Lung (tissue), 12 donors: ENCODE data around the gene C9orf78. TPM values are rescaled to one million over a fixed set of nuclear protein-coding genes. Genes with fewer than 3 reads are reported as not detected.

Source experiments
- ATAC-seq: fragments of 200-7000 bp; cut with Tn5 transposase; one replicate; pipeline ENCODE4 v1.9.1; 2020; ENCODE audit warnings: moderate number of reproducible peaks; ENCODE audit not compliant: insufficient read depth, low FRiP score
- DNase-seq, 3 donors: peaks; one replicate each; pipeline ENCODE4 v3.0.0-alpha.2; 2013 to 2017
- H3K27ac ChIP-seq, 2 donors: one replicate each; pipeline ENCODE4 v1.5.1; 2013; ENCODE audit warnings: mild to moderate bottlenecking in 2 of 2, moderate library complexity in 2 of 2, control low read depth in 1 of 2, inconsistent platforms in 1 of 2, low read depth in 1 of 2, low read length in 1 of 2
- H3K27me3 ChIP-seq, 3 donors: one replicate each; pipeline ENCODE4 v1.5.1; 2013; ENCODE audit warnings: low read length in 2 of 3; ENCODE audit not compliant: control insufficient read depth in 3 of 3, insufficient read depth in 3 of 3
- H3K36me3 ChIP-seq, 4 donors: one replicate each; pipeline ENCODE4 v1.5.1; 2013; ENCODE audit warnings: low read length in 4 of 4, mild to moderate bottlenecking in 1 of 4, moderate library complexity in 1 of 4; ENCODE audit not compliant: control insufficient read depth in 4 of 4, insufficient read depth in 4 of 4
- H3K4me1 ChIP-seq, 5 donors: one replicate each; pipeline ENCODE4 v1.5.1; 2013; ENCODE audit warnings: low read length in 5 of 5, mild to moderate bottlenecking in 2 of 5, moderate library complexity in 1 of 5; ENCODE audit not compliant: control insufficient read depth in 5 of 5, insufficient read depth in 5 of 5
- H3K4me3 ChIP-seq: one replicate; pipeline ENCODE4 v1.5.1; 2013; ENCODE audit warnings: mild to moderate bottlenecking, control low read depth, moderate library complexity
- H3K9ac ChIP-seq, 2 donors: one replicate each; pipeline ENCODE4 v1.5.1; 2013; ENCODE audit warnings: low read length in 2 of 2, control low read depth in 1 of 2; ENCODE audit not compliant: insufficient read depth in 1 of 2
- H3K9me3 ChIP-seq, 4 donors: one replicate each; pipeline ENCODE4 v1.5.1; 2013; ENCODE audit warnings: low read length in 3 of 4, mild to moderate bottlenecking in 1 of 4, moderate library complexity in 1 of 4; ENCODE audit not compliant: control insufficient read depth in 4 of 4, insufficient read depth in 3 of 4
- CTCF ChIP-seq: IDR thresholded peaks from 2 replicates; pipeline ENCODE4 v1.5.1; 2012; ENCODE audit warnings: mild to moderate bottlenecking; ENCODE audit errors: control extremely low read depth, extremely low read depth
- WGBS, 2 donors: extraction: QIAGEN DNeasy Blood & Tissue Kit; methylation state at CpG; one replicate each; pipeline ENCODE4 v1.1.7; 2013; 5-methylcytosine and 5-hydroxymethylcytosine counted together
- polyA plus RNA-seq, 2 donors: library from polyadenylated mRNA; stranded (reverse); fragments of 200-250 nt; gene quantifications; one replicate each; pipeline ENCODE4 v1.2.1, GENCODE V29; 2013
- total RNA-seq, 2 donors: library from RNA; depleted of rRNA in 1 of 2; stranded (reverse); fragments of >200 nt in 1 of 2; gene quantifications; one replicate each; pipeline ENCODE4 v1.2.1, GENCODE V29; 2014 to 2021
- donor health status: control.
- donor health status: control.
- donor health status: Bipolar disorder and iron deficiency.
- donor health status: healthy.
- donor health status: DM: yes; HTN: yes; CAD: no.

C9orf78 gene
- total and polyA plus RNA-seq, 4 donors: 28.3 to 57.9 (median 35.7) TPM

DNA sequence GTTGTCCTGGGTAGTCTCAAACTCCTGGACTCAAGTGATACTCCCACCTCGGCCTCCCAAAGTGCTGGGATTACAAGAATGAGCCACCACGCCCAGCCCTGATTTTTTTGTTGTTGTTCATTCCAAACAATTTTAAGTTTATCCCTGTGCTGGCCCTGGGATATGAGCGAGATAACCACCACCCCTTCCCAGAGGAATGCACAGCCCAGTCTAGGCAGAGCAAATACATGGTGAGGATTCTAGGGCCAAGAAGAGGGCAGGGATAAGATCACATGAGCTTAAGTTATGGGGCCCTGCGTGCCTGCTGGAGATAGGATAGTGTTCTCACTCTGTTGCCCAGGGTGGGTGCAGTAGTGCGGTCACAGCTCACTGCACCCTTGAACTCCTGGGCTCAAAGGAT, 53.1 kb downstream of the C9orf78 start:
- no peak for DNase-seq
- WGBS, 2 donors: 79 to 91% methylated on average over 5 of the region's 5 CpGs
- no peaks in the 10 kb centered on the region for H3K9me3 ChIP-seq

GRCh38 chr9:129781131-129781530, 53.9 kb downstream of the C9orf78 start:
- no peak overlapping the region for H3K4me3 ChIP-seq
- ATAC-seq: no peak
- DNase-seq: no peak
- 74 to 80% methylated on average over 8 of the region's 8 CpGs for WGBS, 2 donors
- TF ChIP-seq CTCF: no peak
- peaks cover 0 to 14% (median 2%) of the 10 kb centered on the region in 5 donors for H3K4me1 ChIP-seq
- no peak overlapping the region for H3K9ac ChIP-seq
- no peaks in the 10 kb centered on the region for H3K36me3 ChIP-seq
- no peak overlapping the region for H3K27ac ChIP-seq
- peaks cover 0 to 2% (median 0%) of the 10 kb centered on the region in 3 donors for H3K27me3 ChIP-seq
- no peaks in the 10 kb centered on the region for H3K9me3 ChIP-seq

More for the DNA sequence above, 53.1 kb downstream of the C9orf78 start:
- Histone ChIP-seq H3K36me3 (no peaks in the 10 kb centered on the region), H3K4me3 (no peak overlapping the region), H3K9ac (no peak overlapping the region), H3K4me1 (peaks cover 0 to 8% (median 2%) of the 10 kb centered on the region in 5 donors), H3K27ac (no peak overlapping the region), H3K27me3 (peaks cover 0 to 2% (median 0%) of the 10 kb centered on the region in 3 donors)
- no peak for ATAC-seq
- no peak for TF ChIP-seq CTCF

GRCh38 chr9:129779560-129780190, 55.4 kb downstream of the C9orf78 start:
- H3K27ac ChIP-seq: no peak overlapping the region
- no peak for ATAC-seq
- H3K4me1 ChIP-seq: peaks cover 0 to 17% (median 2%) of the 10 kb centered on the region in 5 donors
- H3K4me3 ChIP-seq: no peak overlapping the region
- no peak overlapping the region for H3K9ac ChIP-seq
- 89 to 91% methylated on average over 7 of the region's 7 CpGs for WGBS, 2 donors
- no peak for TF ChIP-seq CTCF
- no peak for DNase-seq
- H3K9me3 ChIP-seq: no peaks in the 10 kb centered on the region
- H3K27me3 ChIP-seq: peaks cover 0 to 2% (median 0%) of the 10 kb centered on the region in 3 donors
- H3K36me3 ChIP-seq: no peaks in the 10 kb centered on the region

DNA sequence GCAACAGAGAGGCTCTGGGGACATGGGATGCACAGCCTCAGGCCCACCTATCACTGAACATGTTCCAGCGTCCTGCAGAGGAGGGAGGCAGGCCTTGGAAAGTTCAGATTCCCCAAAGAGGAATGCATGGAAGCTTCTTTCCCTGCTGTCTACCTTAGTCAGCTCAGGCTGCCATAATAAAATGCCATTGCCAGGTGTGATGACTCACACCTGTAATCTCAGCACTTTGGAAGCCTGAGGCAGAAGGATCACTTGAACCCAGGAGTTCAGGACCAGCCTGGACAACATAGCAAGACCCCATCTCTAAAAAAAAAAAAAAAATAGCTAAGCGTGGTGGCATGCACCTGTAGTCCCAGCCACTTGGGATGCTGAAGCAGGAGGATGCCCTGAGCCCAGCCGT, 56.6 kb downstream of the C9orf78 start:
- H3K27ac ChIP-seq: no peak overlapping the region
- no peak overlapping the region for H3K9ac ChIP-seq
- TF ChIP-seq CTCF: no peak
- peaks cover 0 to 17% (median 2%) of the 10 kb centered on the region in 5 donors for H3K4me1 ChIP-seq
- 84 to 93% methylated on average over 3 of the region's 3 CpGs for WGBS, 2 donors
- H3K27me3 ChIP-seq: peaks cover 0 to 2% (median 0%) of the 10 kb centered on the region in 3 donors
- no peaks in the 10 kb centered on the region for H3K9me3 ChIP-seq
- ATAC-seq (no peak), DNase-seq (no peak)
- H3K4me3 ChIP-seq: no peak overlapping the region
- H3K36me3 ChIP-seq: no peaks in the 10 kb centered on the region
